Activated T-cell treated with anti-CD3 and anti-CD28 coated beads for 4 hours (primary cell): Measurements from ENCODE around the gene SORCS2.
"Not testable (repeated sequence)": the region's sequence is repeated elsewhere in the genome, so short reads cannot be mapped to it uniquely, and the experiment has no call there.

Source experiments
- DNase-seq: peaks from one replicate; pipeline ENCODE4 v3.0.0-alpha.2; 2020

SORCS2 gene

DNA sequence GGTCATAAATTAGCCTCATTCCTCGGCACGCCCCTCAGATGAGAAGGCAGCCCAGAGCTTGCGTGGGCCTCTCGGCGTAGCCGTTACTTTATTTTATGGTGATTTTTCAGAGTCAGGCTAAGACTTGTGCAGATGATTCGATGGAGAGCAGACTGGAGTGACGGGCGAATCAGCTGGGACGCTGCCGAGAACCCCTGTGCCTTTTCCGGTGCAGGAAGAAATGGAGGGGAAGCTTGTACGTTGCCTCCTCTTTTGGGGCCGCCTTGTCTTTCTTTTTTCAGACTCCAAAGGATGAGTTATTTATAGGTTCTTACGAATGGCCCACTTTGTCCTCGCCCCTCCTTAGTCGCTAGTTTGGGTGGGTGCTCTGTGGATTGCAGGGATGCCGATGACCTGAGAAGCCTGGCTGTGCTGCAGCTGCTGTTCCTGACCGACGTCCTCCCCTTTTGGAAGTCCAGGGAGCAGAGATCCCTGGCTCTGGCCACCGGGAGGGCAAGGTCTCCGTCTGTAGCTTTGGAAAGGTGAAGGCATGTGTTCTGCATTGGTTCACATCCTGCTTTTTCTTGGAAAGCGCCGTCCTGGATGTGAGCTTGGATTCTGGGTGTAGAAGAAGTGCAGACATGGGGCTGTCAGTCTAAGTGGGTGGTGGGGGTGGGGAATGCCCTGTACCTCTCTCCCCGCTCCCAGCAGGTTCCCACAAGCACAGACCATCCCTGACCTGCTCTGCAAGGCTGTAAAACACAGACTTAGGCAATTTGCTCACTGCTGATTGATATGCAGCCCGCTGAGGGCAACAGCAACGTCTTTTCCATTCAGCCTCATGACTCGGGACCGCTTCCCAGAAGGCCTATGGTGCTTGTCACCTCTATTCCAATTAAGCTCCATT is 9.3 kb downstream of the SORCS2 start:
- DNase-seq, result no peak

DNA sequence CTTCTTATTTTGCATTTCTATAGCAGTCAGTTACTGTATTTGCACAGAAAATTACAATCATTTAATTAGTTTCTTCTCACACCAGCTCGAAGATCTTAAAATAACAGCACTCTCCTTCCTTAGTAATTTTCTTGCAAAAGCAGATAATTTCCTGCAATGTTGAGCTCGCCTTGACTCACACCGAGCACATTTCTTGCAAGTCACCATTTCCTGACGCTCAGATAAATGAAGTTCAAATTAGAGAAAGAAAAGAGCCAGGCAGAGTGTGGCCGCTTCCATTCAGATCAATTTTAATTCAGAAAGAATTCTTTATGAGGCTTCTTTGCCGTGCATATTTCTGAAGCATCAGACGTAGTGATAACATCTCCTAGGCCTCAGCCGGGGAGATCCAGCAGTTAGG is 10.1 kb downstream of the SORCS2 start:
- DNase-seq, result no peak

DNA sequence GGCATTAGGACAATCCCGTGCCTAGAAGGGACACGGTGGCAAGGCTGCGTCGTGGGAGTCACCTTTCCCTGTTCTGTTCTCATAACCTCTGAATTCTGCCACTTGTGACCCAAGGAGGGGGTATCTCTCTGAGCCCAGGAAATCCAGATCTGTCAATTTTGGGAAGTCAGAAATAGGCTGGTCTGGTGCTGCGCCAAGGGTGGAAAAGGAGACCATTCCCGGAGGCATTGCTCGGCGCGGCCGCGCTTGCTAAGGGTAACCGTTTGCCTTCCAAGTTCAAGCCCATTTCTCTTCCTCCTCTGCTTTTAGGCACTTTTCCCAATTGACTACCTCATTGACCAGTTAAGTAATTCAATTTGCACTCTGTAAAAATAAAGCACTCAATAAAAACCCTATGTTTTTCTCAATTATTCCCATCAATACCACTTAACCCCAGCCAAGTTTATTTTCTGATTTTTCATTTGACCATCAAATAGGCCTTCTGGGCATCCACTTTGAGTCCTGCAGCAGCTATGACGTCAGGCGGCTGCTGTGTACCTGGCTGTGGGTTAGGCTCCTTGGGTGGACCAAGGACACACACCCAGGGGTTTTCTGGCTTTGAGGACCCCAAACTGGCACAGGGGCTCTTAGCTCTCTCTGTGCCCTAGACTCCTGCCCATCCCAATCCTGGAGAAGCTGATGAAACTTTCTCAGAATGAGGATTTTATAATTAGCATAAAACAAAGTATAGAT is 12.5 kb downstream of the SORCS2 start:
- no peak for DNase-seq

DNA sequence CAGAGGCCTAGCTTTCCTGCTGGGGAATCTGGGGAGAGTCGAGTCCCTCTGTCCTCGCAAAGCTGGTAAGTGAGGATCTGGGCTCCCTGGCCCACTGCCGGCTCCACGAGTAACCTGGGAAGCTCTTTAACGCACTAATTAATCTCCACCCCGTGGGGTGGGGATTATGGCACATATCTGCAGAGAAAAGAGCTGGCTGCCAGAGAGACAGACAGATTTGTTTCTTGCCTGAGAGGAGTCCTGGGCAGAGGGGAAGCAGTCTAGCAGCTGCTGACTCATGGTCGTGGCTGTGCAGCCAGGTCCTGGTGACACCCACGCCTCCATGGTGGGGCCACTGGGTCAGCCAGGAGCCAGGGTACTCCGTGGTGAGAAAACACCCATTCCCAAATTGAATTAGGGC is 14.0 kb downstream of the SORCS2 start:
- no peak for DNase-seq

DNA sequence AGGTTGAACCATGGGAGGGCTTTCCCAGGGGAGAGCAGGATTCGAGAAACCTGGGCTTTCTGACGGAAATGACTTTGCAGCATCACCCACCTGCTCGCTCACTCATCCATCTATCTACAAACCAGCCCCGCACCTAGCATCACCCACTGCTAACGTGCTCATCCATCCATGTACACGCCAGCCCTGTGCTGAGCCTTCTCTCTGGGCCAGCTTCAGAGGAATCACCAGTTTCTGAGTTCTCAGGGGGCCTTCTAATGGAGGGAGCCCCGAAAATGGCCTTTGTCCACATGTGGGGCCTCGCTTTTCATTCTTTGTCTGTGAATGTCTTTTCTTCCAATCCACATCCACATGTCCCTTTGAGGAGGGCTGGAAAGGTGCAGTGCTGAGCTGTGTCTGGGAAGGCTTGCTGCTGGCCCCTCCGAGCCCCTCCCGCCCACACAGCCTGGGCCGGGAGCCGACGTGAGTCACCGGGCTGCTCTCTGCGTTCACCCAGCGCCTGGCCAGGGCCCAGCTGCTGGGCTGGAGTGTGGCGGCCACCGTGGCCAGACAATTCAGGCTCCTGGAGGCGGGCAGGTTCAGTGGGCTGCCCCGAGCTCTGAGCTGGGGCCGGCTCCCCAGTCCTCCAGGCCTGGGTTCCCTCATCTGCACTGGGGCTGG is 14.7 kb downstream of the SORCS2 start:
- no peak for DNase-seq

DNA sequence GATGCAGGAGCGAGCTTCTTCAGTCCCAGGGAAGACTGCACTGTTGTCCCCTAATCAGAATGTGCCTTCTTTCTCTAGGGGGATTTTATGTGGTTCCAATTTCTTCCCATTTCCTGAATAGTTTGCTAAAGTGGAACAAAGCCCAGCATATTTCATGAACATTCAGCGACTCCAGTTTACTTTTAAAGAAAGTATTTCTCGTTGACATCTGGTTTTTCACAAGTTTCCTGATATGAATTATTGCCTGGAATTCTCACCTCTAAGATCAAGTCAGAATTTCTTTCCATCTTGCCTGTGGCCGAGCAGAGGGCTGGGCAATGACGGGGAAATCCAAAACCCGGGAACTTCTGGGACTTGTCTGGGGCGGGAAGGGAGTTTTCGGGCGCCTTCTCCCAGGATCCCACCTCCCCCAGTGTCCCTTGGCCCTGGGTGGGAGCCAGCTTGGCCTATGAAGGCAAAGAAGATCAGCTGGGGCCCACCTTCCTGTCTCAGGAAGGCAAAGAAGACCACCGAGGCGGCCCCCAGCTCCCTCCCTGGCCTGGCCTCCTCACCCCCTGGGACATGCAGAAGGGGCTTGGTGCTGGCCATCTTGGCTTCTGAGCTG is 15.4 kb downstream of the SORCS2 start:
- DNase-seq, result no peak

DNA sequence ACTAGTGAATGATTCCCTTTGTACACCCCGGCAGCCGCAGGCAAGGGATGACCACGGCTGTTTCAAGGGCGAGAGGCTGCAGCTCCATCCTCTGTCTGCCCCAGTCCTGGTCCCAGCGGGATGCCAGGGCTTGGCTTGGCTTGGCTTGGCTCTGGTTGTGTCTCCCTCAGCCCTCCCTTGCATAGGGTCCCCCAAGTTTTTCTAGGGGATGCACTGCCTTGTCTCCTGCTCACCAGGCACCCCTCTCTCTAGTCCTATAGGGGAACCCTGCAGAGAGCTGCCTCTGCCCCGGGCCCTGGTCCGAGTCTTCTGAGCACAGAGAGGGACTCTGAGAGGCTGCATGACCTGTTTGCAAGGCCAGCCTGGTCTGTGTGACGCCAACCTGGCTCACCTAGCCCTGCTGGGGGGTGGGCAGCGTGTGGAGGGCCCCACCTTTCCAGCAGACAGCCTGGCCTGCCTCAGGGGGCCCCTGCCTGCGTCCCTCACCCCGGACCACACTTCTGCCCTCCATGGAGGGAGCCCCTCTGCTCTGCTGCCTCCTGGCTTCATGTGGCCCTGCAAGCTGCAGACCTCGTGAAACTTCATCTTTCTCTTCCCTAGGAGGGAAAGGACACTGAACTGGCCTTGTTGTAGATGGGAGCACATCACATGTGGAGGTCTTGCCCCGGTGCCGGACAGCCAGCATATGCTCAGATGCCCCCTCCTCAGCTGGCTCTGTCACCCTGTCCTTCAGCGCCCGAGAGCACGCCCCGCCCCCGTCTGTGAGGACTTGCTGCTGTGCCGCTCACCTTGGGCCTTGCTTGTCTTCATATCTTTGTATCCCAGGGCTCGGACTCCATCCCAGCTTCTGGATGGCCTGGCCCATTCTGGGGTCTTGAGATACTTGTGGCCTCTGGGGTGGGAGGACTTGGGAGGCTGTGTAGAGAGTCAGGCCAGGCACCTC is 16.4 kb downstream of the SORCS2 start:
- DNase-seq, result no peak

DNA sequence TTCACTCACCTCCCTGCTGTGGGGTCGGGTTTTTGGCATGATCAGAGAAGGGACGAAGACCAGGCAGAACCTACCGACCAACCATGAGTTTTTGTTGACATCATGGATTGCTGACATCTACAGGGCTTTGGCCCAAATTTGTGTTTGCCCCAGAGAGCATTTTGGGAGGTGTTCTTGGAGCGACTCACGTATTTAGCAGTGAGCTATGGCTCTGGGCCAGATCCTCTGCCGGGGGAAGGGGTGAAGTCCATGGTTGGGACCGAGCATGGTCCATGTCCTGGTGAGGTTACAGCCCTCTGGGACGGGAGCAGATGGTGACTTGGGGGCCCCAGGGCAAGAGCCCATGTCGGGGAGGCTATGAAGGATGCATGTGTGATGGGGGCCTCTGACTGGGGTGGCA is 17.4 kb downstream of the SORCS2 start:
- DNase-seq, result no peak

DNA sequence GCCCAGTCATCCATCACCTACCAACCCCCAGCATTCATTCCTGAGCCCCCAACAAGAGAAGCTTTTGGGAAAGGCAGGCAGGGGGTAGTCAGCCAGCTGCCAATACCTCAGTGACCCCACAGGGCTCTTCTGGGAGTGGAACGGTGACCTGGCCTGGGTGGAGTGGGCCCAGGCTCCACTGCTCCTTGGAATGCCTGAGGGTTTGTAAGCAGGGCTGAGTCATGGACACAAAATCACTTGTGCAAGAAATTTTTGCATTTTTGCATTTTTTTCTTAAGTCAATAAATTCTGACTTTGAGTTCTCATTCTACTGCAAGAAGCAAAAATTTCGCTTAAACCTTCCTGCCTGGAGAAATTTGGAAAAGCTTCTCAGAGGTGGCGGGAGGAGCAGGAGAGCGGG is 18.5 kb downstream of the SORCS2 start:
- no peak for DNase-seq

DNA sequence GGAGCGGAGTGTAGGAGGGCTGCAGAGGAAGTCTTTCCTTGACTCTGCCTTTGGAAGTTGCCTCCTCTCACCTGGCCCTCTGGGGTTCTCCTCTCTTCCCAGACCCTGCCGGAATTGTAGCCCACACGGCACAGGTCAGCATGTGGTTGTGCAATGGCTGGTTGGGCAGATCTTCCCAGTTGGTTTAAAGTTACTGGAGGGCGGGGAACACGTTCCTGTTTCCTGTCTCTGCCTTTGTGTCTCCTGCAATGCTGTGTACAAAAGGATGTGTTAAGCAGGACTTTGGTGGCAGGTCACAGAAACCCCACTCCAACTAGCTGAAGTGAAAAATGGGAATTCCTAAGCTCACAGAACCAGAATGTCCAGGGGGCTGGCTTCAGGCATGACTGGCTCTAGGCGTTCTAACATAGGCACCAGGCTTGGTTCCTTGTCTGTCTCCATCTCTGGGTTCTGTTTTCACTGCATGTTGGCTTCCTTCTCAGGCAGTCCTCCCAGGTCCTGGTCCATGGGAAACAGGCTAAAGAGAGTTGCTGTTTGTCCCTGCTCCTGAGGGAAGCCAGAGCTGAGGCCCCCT is 19.9 kb downstream of the SORCS2 start:
- DNase-seq, result no peak

DNA sequence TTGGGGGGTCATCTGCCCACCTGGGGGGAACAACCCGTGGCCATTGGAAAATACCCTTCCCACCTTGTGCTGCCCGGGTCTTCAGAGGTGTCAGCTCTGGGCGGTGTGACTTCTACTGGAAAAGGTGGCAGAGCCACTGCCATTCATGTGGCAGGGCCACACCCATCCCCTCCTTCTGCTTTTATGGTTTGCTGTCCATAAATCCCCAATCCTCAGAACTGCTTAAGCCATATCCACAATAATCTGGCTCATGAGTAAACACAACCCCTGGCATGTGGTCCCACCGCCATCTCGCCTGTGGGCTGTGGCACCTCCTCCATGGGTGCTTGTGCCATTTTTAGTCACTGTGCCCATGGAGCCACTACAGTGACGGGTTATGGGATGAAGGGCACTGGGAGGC is 20.6 kb downstream of the SORCS2 start:
- DNase-seq, result no peak

DNA sequence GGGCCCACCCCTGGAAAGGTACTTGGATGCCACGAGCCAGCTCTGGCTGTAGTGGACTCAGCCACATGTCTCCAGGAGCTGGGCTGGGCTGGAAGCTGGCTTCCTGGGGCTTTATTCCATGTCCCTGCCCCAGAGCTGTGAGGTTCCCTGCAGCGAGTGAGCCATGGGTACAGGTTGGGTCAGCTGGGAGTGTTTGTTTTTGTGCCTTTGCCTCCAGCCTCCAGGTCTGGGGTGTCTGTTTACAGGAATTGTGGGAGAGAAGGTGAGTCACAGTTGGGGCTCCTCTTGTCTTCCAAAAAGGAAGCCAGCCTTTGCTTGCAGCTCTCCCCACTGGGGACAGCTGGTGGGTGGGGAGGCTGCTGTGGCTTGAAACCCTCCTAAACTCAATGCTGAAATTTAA is 21.5 kb downstream of the SORCS2 start:
- no peak for DNase-seq

DNA sequence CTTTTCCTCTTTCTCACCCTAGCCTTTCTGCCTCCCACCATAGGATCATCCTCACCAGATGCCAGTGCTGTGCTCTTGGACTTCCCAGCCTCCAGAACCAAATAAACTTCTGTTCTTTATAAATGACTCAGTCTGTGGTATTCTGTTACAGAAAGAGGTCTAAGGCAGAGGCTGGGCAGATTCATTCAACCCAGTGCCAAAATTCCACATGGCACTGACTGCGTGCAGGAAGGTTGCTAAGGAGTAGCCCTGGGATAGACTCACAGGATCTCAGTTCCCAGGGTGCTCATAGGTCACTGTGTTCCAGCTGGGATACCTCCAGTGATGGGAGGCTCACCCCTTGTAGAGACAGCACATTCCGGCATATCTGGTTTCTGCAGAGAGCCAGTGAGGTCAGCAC is 22.0 kb downstream of the SORCS2 start:
- no peak for DNase-seq

DNA sequence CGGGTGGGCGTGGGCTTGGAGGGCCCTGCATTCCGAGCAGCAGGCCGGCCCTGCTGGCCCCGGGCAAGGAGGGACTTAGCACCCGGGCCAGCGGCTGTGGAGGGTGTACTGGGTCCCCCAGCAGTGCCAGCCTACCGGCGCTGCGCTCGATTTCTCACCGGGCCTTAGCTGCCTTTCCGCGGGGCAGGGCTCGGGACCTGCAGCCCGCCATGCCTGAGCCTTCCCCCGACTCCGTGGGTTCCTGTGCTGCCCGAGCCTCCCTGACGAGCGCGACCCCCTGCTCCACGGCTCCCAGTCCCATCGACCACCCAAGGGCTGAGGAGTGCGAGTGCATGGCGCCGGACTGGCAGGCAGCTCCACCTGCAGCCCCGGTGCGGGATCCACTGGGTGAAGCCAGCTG is 22.8 kb downstream of the SORCS2 start:
- DNase-seq, result not testable (repeated sequence)

DNA sequence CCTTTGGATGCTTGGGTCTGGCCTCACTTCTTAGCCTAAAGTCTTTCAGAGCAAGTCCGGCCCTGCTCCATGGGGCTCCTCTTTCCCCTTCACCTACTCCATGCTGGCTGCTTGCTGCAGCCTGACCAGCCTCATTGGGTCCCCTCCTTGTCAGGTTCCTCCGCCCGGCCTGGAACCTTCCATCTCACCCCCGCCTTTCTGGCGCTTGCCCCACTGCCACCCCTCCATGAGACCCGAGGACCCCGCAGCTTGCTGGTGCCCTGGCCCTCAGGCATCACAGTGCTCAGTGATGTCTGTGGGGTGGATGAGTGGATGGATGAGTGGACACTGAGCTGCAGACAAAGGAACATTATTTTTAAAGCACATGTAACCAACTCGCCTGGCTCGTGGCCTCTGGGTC is 24.7 kb downstream of the SORCS2 start:
- no peak for DNase-seq

DNA sequence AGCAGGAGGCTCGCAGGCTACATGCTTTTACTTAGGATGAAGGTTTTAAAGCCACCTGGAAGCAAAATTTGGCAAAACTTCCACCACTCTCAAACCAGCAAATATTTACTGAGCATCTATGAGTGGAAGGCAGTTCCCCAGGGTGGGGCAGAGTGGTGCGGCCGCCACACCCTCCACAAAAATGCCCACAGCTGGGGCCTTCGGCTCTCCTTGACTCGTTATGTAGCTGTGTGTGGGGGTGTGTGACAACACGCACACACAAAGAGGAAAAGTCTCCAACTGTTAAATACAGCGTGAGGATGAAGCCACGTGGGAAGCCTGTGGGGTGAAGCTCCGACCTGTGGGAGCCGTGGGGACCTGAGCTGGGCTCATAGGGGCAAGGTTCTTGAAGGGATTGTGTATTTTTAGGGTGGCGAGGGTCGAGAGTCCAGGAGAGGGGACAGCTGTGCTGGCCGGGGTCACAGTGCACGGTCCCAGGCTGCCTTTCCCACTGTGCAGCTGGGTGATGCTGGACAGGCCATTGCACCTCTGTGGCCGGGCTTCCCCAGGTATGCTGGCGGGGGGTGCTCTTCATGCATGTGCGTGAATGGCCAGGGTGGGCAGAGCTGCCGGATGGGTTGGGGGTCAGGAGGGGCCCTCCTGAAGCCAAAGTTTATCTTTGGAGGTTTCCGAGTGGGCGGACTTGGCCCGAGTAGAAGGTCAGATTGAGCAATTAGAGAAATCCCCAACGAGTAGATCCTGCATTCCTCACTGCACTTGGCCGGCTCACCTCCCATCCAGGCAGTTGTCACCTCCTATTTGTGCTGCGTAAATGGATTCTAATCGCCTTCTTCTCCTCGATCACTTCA is 25.4 kb downstream of the SORCS2 start:
- DNase-seq, result no peak

DNA sequence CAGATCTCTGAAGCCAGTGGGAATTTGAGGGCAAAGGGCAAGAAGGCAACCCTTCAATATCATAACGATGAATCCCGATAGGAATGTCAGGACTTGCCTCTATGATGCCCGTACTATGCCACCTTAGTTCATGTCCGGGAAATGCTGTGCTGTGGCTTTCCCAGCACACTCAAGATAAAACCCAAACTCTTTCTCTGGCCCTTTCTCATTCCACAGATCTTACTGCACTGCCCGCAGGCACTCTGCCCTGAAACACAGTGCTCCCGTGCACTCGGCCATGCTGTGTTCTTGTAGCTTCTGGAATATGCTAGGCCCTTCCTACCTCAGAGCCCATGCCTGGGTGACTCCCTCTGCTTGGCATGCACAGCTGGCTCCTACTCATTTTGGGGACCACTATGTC is 26.3 kb downstream of the SORCS2 start:
- DNase-seq, result no peak

DNA sequence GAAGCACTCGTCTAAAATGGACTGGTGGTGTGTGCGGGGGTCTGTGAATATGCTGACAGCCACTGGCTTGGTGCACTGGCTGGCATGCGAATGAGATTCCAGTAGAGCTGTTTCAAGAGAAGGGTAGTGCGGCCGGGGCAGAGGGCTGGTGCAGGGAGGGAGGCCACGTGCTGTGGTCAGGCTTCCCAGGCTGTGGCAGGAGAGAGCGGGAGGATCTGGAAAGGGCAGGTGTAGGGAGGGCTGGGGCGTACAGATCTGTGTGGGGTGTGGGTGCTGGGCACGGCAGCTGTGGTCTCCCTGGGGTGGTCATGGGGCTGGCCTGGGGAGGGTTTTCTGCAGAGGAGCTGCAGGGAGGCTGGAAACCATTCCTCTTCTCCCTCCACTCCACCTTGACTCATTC is 30.2 kb downstream of the SORCS2 start:
- no peak for DNase-seq

DNA sequence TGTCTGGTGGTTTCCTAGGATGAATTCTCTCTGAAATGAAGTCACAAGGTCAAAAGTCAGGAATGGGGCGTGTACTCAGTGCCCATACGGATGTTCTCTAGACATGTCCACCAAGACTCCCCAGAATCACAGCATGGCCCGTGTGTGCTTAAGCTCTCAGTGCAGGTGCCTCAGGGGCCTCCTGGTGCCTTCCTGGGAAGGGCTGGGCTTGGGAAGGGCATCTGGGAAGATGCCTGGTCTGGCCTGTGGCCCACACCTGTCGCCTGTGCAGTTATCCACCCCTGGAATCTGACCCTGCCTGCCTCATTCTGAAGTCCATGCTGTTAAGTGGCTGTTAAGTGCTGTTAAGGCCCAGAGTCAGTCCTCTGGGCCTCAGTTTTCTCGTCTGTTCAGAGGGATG is 31.2 kb downstream of the SORCS2 start:
- DNase-seq, result no peak

DNA sequence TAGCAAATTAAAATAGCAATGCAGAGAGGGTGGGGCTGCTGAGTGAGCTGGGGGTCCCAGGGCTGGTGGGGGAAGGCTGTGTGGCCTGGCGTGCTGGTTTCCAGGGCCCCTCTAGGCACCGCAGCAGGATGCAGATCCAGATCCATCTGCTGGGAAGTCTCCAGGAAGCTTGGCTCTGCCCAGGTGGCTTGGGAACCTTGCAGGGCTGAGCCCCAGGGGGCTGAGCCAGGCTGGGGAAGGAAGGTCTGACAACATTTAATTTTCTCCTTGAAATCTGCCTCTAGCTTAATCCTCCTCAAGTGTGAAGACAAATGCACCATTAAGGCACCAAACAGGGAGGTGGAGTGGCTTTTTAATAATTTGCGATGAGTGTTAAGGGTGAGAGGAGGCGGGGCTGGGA is 31.7 kb downstream of the SORCS2 start:
- no peak for DNase-seq
